ENCODE measurements around the gene LPP.

GRCh38 chr3:188573291-188573940 lies 419.5 kb downstream of the LPP start:
- TF ChIP-seq CTCF (IDR thresholded peaks at IDR 0.05; ENCODE audit: low read length), result no peak
- no peak for TF ChIP-seq EZH2phosphoT487 (IDR thresholded peaks at IDR 0.05; ENCODE audit: low read length)
- TF ChIP-seq EZH2 (optimal IDR thresholded peaks at IDR 0.05; ENCODE audit: low read depth, low read length), result no peak

Data from MM.1S (cell line).